Smooth muscle cell of the pulmonary artery (primary cell): Measurements from ENCODE around the gene TSNAXIP1. TPM values are rescaled to one million over a fixed set of nuclear protein-coding genes. Genes with fewer than 3 reads are reported as not detected.

ENCODE experiments used
- total RNA-seq: library from RNA; depleted of rRNA; stranded (reverse); fragments of >200 nt; gene quantifications from 2 replicates; pipeline ENCODE4 v1.2.3, GENCODE V29; 2014

TSNAXIP1 gene
- total RNA-seq, result 0.78 and 1.0 TPM in 2 replicates

GRCh38 chr16:67806428-67807147 is at the start of gene TSNAXIP1, which contains the start of gene RANBP10:
TSS of gene TSNAXIP1 (plus strand) at chr16:67806889. CDS start at chr16:67807150, 261 bp downstream.
TSS of gene RANBP10 (minus strand) at chr16:67806560. CDS start at chr16:67806536, 24 bp downstream.

GRCh38 chr16:67841816-67842508 is 35.3 kb downstream of the TSNAXIP1 start, which contains the start of gene THAP11:
TSS of gene THAP11 (plus strand) at chr16:67842320. CDS start at chr16:67842555, 235 bp downstream.

GRCh38 chr16:67846320-67847063 is 39.8 kb downstream of the TSNAXIP1 start, which contains the start of gene NUTF2:
TSS of gene NUTF2 (plus strand) at chr16:67846933. CDS start at chr16:67865131, 18,198 bp downstream.

GRCh38 chr16:67847064-67847861 is 40.6 kb downstream of the TSNAXIP1 start, which contains the start of gene CENPT:
TSS of gene CENPT (minus strand) at chr16:67847693. CDS start at chr16:67833859, 13,834 bp downstream.

GRCh38 chr16:67872631-67873434 is 66.1 kb downstream of the TSNAXIP1 start, which contains the start of gene EDC4:
TSS of gene EDC4 (plus strand) at chr16:67873052. CDS start at chr16:67873262, 210 bp downstream.

Other genes with a start within 250 kb of the TSNAXIP1 start
- gene CTCF, start 244.4 kb upstream of the TSNAXIP1 start, total RNA-seq, result 16.6 and 21.2 TPM in 2 replicates
- 0.52 and 0.83 TPM in 2 replicates for gene CARMIL2, start 161.7 kb upstream of the TSNAXIP1 start, total RNA-seq
- gene ACD, start 146.6 kb upstream of the TSNAXIP1 start, total RNA-seq, result 11.0 and 13.1 TPM in 2 replicates
- 2.2 and 3.0 TPM in 2 replicates for gene PARD6A, start 145.9 kb upstream of the TSNAXIP1 start, total RNA-seq
- gene ENKD1, start 140.1 kb upstream of the TSNAXIP1 start, total RNA-seq, result 14.1 and 18.5 TPM in 2 replicates
- 2.7 and 3.3 TPM in 2 replicates for gene C16orf86, start 140.1 kb upstream of the TSNAXIP1 start, total RNA-seq
- gene GFOD2, start 87.6 kb upstream of the TSNAXIP1 start, total RNA-seq, result 14.9 and 19.5 TPM in 2 replicates
- gene RANBP10, start 329 bp upstream of the TSNAXIP1 start, total RNA-seq, result 7.8 and 7.9 TPM in 2 replicates
- 41.7 and 43.2 TPM in 2 replicates for gene THAP11, start 35.4 kb downstream of the TSNAXIP1 start, total RNA-seq
- 119 and 132 TPM in 2 replicates for gene NUTF2, start 40.0 kb downstream of the TSNAXIP1 start, total RNA-seq
- gene CENPT, start 40.8 kb downstream of the TSNAXIP1 start, total RNA-seq, result 23.2 and 28.0 TPM in 2 replicates
- gene EDC4, start 66.2 kb downstream of the TSNAXIP1 start, total RNA-seq, result 61.3 and 82.1 TPM in 2 replicates
- not detected in 2 replicates for gene NRN1L, start 78.0 kb downstream of the TSNAXIP1 start, total RNA-seq
- gene PSKH1, start 86.4 kb downstream of the TSNAXIP1 start, total RNA-seq, result 29.5 and 36.0 TPM in 2 replicates
- gene CTRL, start 125.0 kb downstream of the TSNAXIP1 start, total RNA-seq, result 0.30 and 0.85 TPM in 2 replicates
- gene PSMB10, start 130.0 kb downstream of the TSNAXIP1 start, total RNA-seq, result 31.5 and 33.7 TPM in 2 replicates
- gene LCAT, start 137.2 kb downstream of the TSNAXIP1 start, total RNA-seq, result 11.8 and 12.6 TPM in 2 replicates
- 152 and 170 TPM in 2 replicates for gene SLC12A4, start 161.7 kb downstream of the TSNAXIP1 start, total RNA-seq
- not detected in 2 replicates for gene DPEP3, start 173.6 kb downstream of the TSNAXIP1 start, total RNA-seq
- not detected in 2 replicates for gene DPEP2, start 192.6 kb downstream of the TSNAXIP1 start, total RNA-seq
- gene DPEP2NB, start 209.0 kb downstream of the TSNAXIP1 start, total RNA-seq, result not detected in 2 replicates
- 7.0 and 8.9 TPM in 2 replicates for gene DDX28, start 216.3 kb downstream of the TSNAXIP1 start, total RNA-seq
- gene DUS2, start 216.4 kb downstream of the TSNAXIP1 start, total RNA-seq, result 15.8 and 18.9 TPM in 2 replicates